Fibroblast of lung (primary cell): ENCODE measurements around the gene PHF10. TPM values are rescaled to one million over a fixed set of nuclear protein-coding genes. Genes with fewer than 3 reads are reported as not detected.

Experiments
- DNase-seq, 2 donors: peaks; one replicate each; pipeline versions ENCODE4 v3.0.0 to v3.0.0-alpha.2; 2010; ENCODE audit warnings: low read depth in 2 of 2
- H2AFZ ChIP-seq: 2 replicates; pipeline ENCODE4 v1.5.1; 2012; ENCODE audit warnings: low read length, control low read depth, inconsistent platforms
- H3K27ac ChIP-seq: 2 replicates; pipeline ENCODE4 v1.5.1; 2011; ENCODE audit warnings: low read length, control low read depth; ENCODE audit not compliant: insufficient read depth
- H3K27me3 ChIP-seq: 2 replicates; pipeline ENCODE4 v1.5.1; 2011; ENCODE audit warnings: mild to moderate bottlenecking, low read length; ENCODE audit not compliant: control insufficient read depth, insufficient read depth
- H3K36me3 ChIP-seq: 2 replicates; pipeline ENCODE4 v1.5.1; 2011; ENCODE audit warnings: low read length; ENCODE audit not compliant: control insufficient read depth, insufficient read depth
- H3K4me1 ChIP-seq: 2 replicates; pipeline ENCODE4 v1.5.1; 2011; ENCODE audit warnings: low read length; ENCODE audit not compliant: control insufficient read depth, insufficient read depth; ENCODE audit errors: extremely low read depth
- H3K4me2 ChIP-seq: 2 replicates; pipeline ENCODE4 v1.5.1; 2011; ENCODE audit warnings: low read length, control low read depth; ENCODE audit not compliant: insufficient read depth; ENCODE audit errors: extremely low read depth
- H3K4me3 ChIP-seq, 4 experiments: fragments of 200-600 bp in 1 of 4; sonication (generic) in 1 of 4; replicated peaks in 1 of 4; 2 replicates each; pipeline ENCODE4 v1.5.1; 2011 to 2016; ENCODE audit warnings: low read length in 4 of 4, low read depth in 3 of 4, mild to moderate bottlenecking in 3 of 4, control low read depth in 2 of 4, inconsistent platforms in 1 of 4, mixed read lengths in 1 of 4; ENCODE audit not compliant: insufficient read depth in 1 of 4; ENCODE audit errors: control extremely low read depth in 1 of 4
- H3K79me2 ChIP-seq: 2 replicates; pipeline ENCODE4 v1.5.1; 2012; ENCODE audit warnings: mild to moderate bottlenecking, low read length, inconsistent platforms; ENCODE audit not compliant: control insufficient read depth, insufficient read depth
- H3K9ac ChIP-seq: 2 replicates; pipeline ENCODE4 v1.5.1; 2011; ENCODE audit warnings: mild to moderate bottlenecking, low read length, control low read depth; ENCODE audit not compliant: insufficient read depth
- H3K9me3 ChIP-seq: 2 replicates; pipeline ENCODE4 v1.5.1; 2012; ENCODE audit warnings: low read depth, low read length; ENCODE audit not compliant: control insufficient read depth, insufficient read depth
- H4K20me1 ChIP-seq: 2 replicates; pipeline ENCODE4 v1.5.1; 2011; ENCODE audit warnings: low read length; ENCODE audit not compliant: control insufficient read depth, insufficient read depth; ENCODE audit errors: extremely low read depth
- CTCF ChIP-seq, 2 donors: IDR thresholded peaks in 1 of 2; conservative IDR thresholded peaks in 1 of 2; 1 replicate in 1 of 2; 2 replicates in 1 of 2; pipeline ENCODE4 v1.5.1; 2011 to 2012; ENCODE audit warnings: low read length in 2 of 2, control low read depth in 1 of 2, inconsistent platforms in 1 of 2, low read depth in 1 of 2, mild to moderate bottlenecking in 1 of 2
- EZH2 ChIP-seq: IDR thresholded peaks from 2 replicates; pipeline ENCODE4 v1.5.1; 2012; ENCODE audit warnings: low read length, control low read depth, mild to moderate bottlenecking; ENCODE audit errors: missing control alignments
- polyA plus RNA-seq, 2 donors: library from polyadenylated mRNA; depleted of rRNA in 1 of 2; stranded (reverse) in 1 of 2; unstranded in 1 of 2; fragments of >200 nt; gene quantifications; 2 replicates each; pipeline ENCODE4 v1.2.1, GENCODE V29; 2011 to 2012; ENCODE audit warnings: missing spikeins in 1 of 2
- total RNA-seq: library from RNA; depleted of rRNA; stranded (reverse); fragments of >200 nt; gene quantifications from 2 replicates; pipeline ENCODE4 v1.2.1, GENCODE V29; 2014

The PHF10 gene
- total and polyA plus RNA-seq, 2 donors (not counting 1 experiment from before 2014, with no cell fraction given), result 15.5 to 20.8 TPM

- Histone ChIP-seq H3K4me3 (no peak overlapping the region), H3K27ac (no peak overlapping the region), H2AFZ (no peak overlapping the region), H3K9me3 (no peaks in the 10 kb centered on the region), H3K9ac (no peak overlapping the region), H3K4me1 (peaks cover 2% of the 10 kb centered on the region), H3K36me3 (no peaks in the 10 kb centered on the region), H3K27me3 (no peaks in the 10 kb centered on the region), H3K79me2 (peaks cover 15% of the 10 kb centered on the region), H3K4me2 (no peak overlapping the region), H4K20me1 (no peaks in the 10 kb centered on the region)
- DNase-seq, result no peak
- TF ChIP-seq EZH2 (no peak), CTCF (conservative IDR thresholded peaks at IDR 0.05 in 1 of 2, IDR thresholded peaks at IDR 0.05 in 1 of 2; ENCODE audit: low read depth in 1 of 2, low read length in 2 of 2) (no peak)
Observed at GRCh38 chr6:169726049-169726400, 1.7 kb upstream of the PHF10 start.

- Histone ChIP-seq H3K9ac (peak overlapping the region; percentile 88), H3K27ac (peak overlapping the region; percentile 87), H3K27me3 (no peaks in the 10 kb centered on the region), H3K36me3 (no peaks in the 10 kb centered on the region), H3K4me3 (peak overlapping the region; percentile 50 to 61 (median 54)), H2AFZ (peak overlapping the region; percentile 63), H3K79me2 (peaks cover 20% of the 10 kb centered on the region), H3K4me2 (peak overlapping the region; percentile 88), H4K20me1 (no peaks in the 10 kb centered on the region), H3K9me3 (no peaks in the 10 kb centered on the region), H3K4me1 (peaks cover 2% of the 10 kb centered on the region)
- TF ChIP-seq EZH2 (no peak), CTCF (conservative IDR thresholded peaks at IDR 0.05 in 1 of 2, IDR thresholded peaks at IDR 0.05 in 1 of 2; ENCODE audit: low read depth in 1 of 2, low read length in 2 of 2) (no peak)
- DNase-seq, result peak; percentile 74 to 91
Observed at GRCh38 chr6:169725125-169726048, 1.1 kb upstream of the PHF10 start.

GRCh38 chr6:169723991-169724493 is 258 bp downstream of the PHF10 start:
- H3K4me3 ChIP-seq, result peak overlapping the region in 2 of 4 experiments; percentile 21 to 43
- H2AFZ ChIP-seq, result no peak overlapping the region
- H3K79me2 ChIP-seq, result peaks cover 27% of the 10 kb centered on the region
- H4K20me1 ChIP-seq, result no peaks in the 10 kb centered on the region
- no peaks in the 10 kb centered on the region for H3K27me3 ChIP-seq
- no peaks in the 10 kb centered on the region for H3K9me3 ChIP-seq
- no peaks in the 10 kb centered on the region for H3K36me3 ChIP-seq
- no peak overlapping the region for H3K4me2 ChIP-seq
- H3K9ac ChIP-seq, result peak overlapping the region; percentile 77
- DNase-seq, result peak; percentile 17 to 19
- TF ChIP-seq EZH2, result no peak
- TF ChIP-seq CTCF (conservative IDR thresholded peaks at IDR 0.05 in 1 of 2, IDR thresholded peaks at IDR 0.05 in 1 of 2; ENCODE audit: low read depth in 1 of 2, low read length in 2 of 2), result no peak
- no peak overlapping the region for H3K27ac ChIP-seq
- peaks cover 2% of the 10 kb centered on the region for H3K4me1 ChIP-seq
